Astrocyte (in vitro differentiated cells and primary cell): ENCODE measurements around the gene NPM1. TPM values are rescaled to one million over a fixed set of nuclear protein-coding genes. Genes with fewer than 3 reads are reported as not detected.
A peak's percentile ranks its signal among the peaks of the same experiment; 100 is the strongest.

Experiments used
- DNase-seq: peaks from one replicate; pipeline ENCODE4 v3.0.0-alpha.2; 2010; ENCODE audit warnings: low read depth
- FAIRE-seq: peaks from 2 replicates; lab custom pipeline; 2011; peaks lifted over from hg19 to GRCh38; lab: Jason Lieb, UNC
- H2AFZ ChIP-seq: 2 replicates; pipeline ENCODE4 v1.6.0; 2012; ENCODE audit warnings: low read depth, low read length, inconsistent platforms
- H3K27ac ChIP-seq: 2 replicates; pipeline ENCODE4 v1.5.1; 2011; ENCODE audit warnings: low read depth, low read length, inconsistent platforms
- H3K27me3 ChIP-seq: 2 replicates; pipeline ENCODE4 v1.6.0; 2011; ENCODE audit warnings: low read length, inconsistent platforms; ENCODE audit not compliant: insufficient read depth
- H3K36me3 ChIP-seq: 2 replicates; pipeline ENCODE4 v1.5.1; 2011; ENCODE audit warnings: low read length, inconsistent platforms; ENCODE audit not compliant: insufficient read depth
- H3K4me1 ChIP-seq: 2 replicates; pipeline ENCODE4 v1.5.1; 2011; ENCODE audit warnings: low read length, inconsistent platforms; ENCODE audit not compliant: insufficient read depth
- H3K4me2 ChIP-seq: 2 replicates; pipeline ENCODE4 v1.6.0; 2012; ENCODE audit warnings: low read length, inconsistent platforms
- H3K4me3 ChIP-seq: 2 replicates; pipeline ENCODE4 v1.5.1; 2011; ENCODE audit warnings: low read depth, mild to moderate bottlenecking, low read length, inconsistent platforms; ENCODE audit not compliant: insufficient read depth
- H3K79me2 ChIP-seq: 2 replicates; pipeline ENCODE4 v1.6.0; 2012; ENCODE audit warnings: mild to moderate bottlenecking, low read length, inconsistent platforms; ENCODE audit not compliant: insufficient read depth
- H3K9ac ChIP-seq: 2 replicates; pipeline ENCODE4 v1.6.0; 2012; ENCODE audit warnings: mild to moderate bottlenecking, low read length, inconsistent platforms
- H3K9me3 ChIP-seq: 2 replicates; pipeline ENCODE4 v1.5.1; 2012; ENCODE audit warnings: low read depth, mild to moderate bottlenecking, low read length, inconsistent platforms; ENCODE audit not compliant: insufficient read depth
- H4K20me1 ChIP-seq: 2 replicates; pipeline ENCODE4 v1.6.0; 2012; ENCODE audit warnings: low read length, inconsistent platforms; ENCODE audit not compliant: insufficient read depth
- H3K27ac Mint-ChIP-seq: one replicate; pipeline ENCODE4 v1.8.0; 2021; ENCODE audit warnings: mild to moderate bottlenecking, mixed read lengths; ENCODE audit not compliant: unreplicated experiment
- H3K27me3 Mint-ChIP-seq: one replicate; pipeline ENCODE4 v1.8.0; 2021; ENCODE audit warnings: low read depth, mixed read lengths; ENCODE audit not compliant: unreplicated experiment
- H3K36me3 Mint-ChIP-seq: one replicate; pipeline ENCODE4 v1.8.0; 2021; ENCODE audit warnings: low read depth, mixed read lengths; ENCODE audit not compliant: unreplicated experiment
- H3K4me1 Mint-ChIP-seq: one replicate; pipeline ENCODE4 v1.8.0; 2021; ENCODE audit warnings: low read depth, mixed read lengths; ENCODE audit not compliant: unreplicated experiment
- H3K4me3 Mint-ChIP-seq: one replicate; pipeline ENCODE4 v1.8.0; 2021; ENCODE audit warnings: mild to moderate bottlenecking, moderate library complexity, mixed read lengths; ENCODE audit not compliant: unreplicated experiment
- H3K9me3 Mint-ChIP-seq: one replicate; pipeline ENCODE4 v1.8.0; 2021; ENCODE audit warnings: mild to moderate bottlenecking, mixed read lengths; ENCODE audit not compliant: unreplicated experiment
- CTCF ChIP-seq: IDR thresholded peaks from 2 replicates; pipeline ENCODE4 v1.5.1; 2011; ENCODE audit warnings: low read depth, mild to moderate bottlenecking, inconsistent platforms, low read length, moderate library complexity; ENCODE audit not compliant: insufficient read depth
- EZH2 ChIP-seq: IDR thresholded peaks from 2 replicates; pipeline ENCODE4 v1.6.1; 2012; ENCODE audit warnings: mild to moderate bottlenecking, low read length, inconsistent platforms; ENCODE audit not compliant: insufficient read depth
- total RNA-seq: library from RNA; stranded (reverse); gene quantifications from 2 replicates; pipeline ENCODE4 v1.2.1, GENCODE V29; 2021

NPM1 gene
- total RNA-seq, 1 donor from 2014 or later, result 1,219 TPM

- H3K4me3 Mint-ChIP-seq, result peak overlapping the region; percentile 75
Measured at GRCh38 chr5:171418316-171418981, 30.8 kb downstream of the NPM1 start.

GRCh38 chr5:171418982-171419687 lies 31.5 kb downstream of the NPM1 start, which contains the start of gene FGF18:
TSS of gene FGF18 (plus strand) at chr5:171419647. CDS start at chr5:171420200, 553 bp downstream.
- H3K27me3 Mint-ChIP-seq, result peaks cover 8% of the 10 kb centered on the region
- H3K9me3 Mint-ChIP-seq, result no peaks in the 10 kb centered on the region
- Histone ChIP-seq H3K4me1 (peaks cover 10% of the 10 kb centered on the region), H3K9ac (peak within 1 kb of the TSS; percentile 51), H3K4me3 (peak within 1 kb of the TSS; percentile 52), H3K9me3 (no peaks in the 10 kb centered on the region), H3K27ac (no peak within 1 kb of the TSS), H3K4me2 (peak within 1 kb of the TSS; percentile 93), H3K79me2 (no peaks in the 10 kb centered on the region), H2AFZ (peak within 1 kb of the TSS; percentile 60), H3K27me3 (peaks cover 11% of the 10 kb centered on the region), H4K20me1 (peaks cover 70% of the 10 kb centered on the region), H3K36me3 (peaks cover 2% of the 10 kb centered on the region)
- H3K4me1 Mint-ChIP-seq, result peaks cover 6% of the 10 kb centered on the region
- H3K4me3 Mint-ChIP-seq, result peak within 1 kb of the TSS; percentile 75
- peak within 1 kb of the TSS; percentile 69 for H3K27ac Mint-ChIP-seq
- FAIRE-seq (no peak), DNase-seq (peak; percentile 65)
- TF ChIP-seq CTCF (no peak), EZH2 (no peak)
- no peaks in the 10 kb centered on the region for H3K36me3 Mint-ChIP-seq

More at GRCh38 chr5:171418316-171418981, 30.8 kb downstream of the NPM1 start:
- Histone ChIP-seq H2AFZ (peak overlapping the region; percentile 60), H3K4me1 (peaks cover 10% of the 10 kb centered on the region), H3K27ac (no peak overlapping the region), H3K9ac (peak overlapping the region; percentile 51), H3K4me3 (peak overlapping the region; percentile 52), H3K36me3 (peaks cover 6% of the 10 kb centered on the region), H3K79me2 (no peaks in the 10 kb centered on the region), H3K9me3 (no peaks in the 10 kb centered on the region), H4K20me1 (peaks cover 77% of the 10 kb centered on the region), H3K27me3 (peaks cover 11% of the 10 kb centered on the region), H3K4me2 (peak overlapping the region; percentile 93)
- TF ChIP-seq EZH2 (no peak), CTCF (peak; percentile 73)
- Mint-ChIP-seq H3K27ac (peak overlapping the region; percentile 69), H3K27me3 (peaks cover 8% of the 10 kb centered on the region), H3K9me3 (no peaks in the 10 kb centered on the region), H3K36me3 (no peaks in the 10 kb centered on the region), H3K4me1 (peaks cover 6% of the 10 kb centered on the region)
- FAIRE-seq (no peak), DNase-seq (peak; percentile 66)
